HG03196 (cell line): ENCODE measurements around the gene YARS2.
"Not testable (repeated sequence)": the region's sequence is repeated elsewhere in the genome, so short reads cannot be mapped to it uniquely, and the experiment has no call there.

Experiments used
- ATAC-seq: cut with Tn5 transposase; IDR thresholded peaks from one replicate; pipeline ENCODE4 v1.9.1; 2021; ENCODE audit not compliant: unreplicated experiment

YARS2 gene

DNA sequence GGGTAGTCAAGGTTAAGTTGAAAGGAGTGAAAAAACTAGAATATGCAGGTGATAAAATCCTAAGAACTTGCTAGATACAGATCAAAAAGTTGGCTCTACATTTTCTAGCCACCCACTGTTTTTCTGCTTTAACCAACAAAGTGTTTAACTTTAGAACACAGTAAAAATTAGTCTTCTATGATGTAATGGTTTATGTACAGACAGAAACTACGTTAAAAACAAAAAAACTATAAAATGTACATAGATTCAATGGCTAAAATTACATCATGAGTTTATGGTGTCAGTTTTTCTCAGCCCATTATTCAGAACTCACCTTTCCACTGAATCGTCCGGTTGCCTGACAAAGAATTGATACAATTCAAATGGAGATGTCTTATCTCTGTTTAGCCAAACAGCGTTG lies 2.1 kb downstream of the YARS2 start:
- no peak for ATAC-seq

DNA sequence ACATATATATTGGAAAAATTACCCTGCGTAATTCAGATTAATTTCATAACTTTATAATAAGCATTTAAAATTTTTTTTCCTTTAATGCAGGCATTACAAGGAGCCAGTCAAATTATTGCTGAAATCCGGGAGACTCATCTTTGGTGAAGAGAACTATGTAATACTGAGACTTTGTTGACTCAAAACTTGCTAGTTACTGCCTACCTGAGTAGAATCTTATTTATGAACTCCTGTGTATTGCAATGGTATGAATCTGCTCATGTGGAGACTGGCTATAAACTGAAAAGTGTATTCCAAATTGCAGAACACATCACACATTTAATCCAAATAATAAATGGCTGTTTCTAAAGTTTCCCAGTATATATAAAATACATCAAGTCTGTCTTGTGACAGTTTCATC lies 12.4 kb downstream of the YARS2 start:
- ATAC-seq = no peak

DNA sequence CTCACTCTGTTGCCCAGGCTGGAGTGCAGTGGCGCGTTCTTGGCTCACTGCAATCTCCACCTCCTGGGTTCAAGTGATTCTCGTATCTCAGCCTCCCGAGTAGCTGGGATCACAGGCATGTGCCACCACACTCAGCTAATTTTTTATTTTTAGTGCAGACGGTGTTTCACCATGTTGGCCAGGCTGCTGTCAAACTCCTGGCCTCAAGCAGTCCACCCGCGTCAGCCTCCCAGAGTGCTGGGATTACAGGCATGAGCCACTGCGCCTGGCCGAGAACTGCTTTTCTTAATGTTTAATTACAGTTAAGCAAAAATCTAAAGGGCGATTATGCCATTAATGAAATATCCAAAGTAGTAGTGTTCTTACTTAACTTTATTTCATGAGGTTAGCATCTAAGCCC lies 13.6 kb downstream of the YARS2 start:
- no peak for ATAC-seq

DNA sequence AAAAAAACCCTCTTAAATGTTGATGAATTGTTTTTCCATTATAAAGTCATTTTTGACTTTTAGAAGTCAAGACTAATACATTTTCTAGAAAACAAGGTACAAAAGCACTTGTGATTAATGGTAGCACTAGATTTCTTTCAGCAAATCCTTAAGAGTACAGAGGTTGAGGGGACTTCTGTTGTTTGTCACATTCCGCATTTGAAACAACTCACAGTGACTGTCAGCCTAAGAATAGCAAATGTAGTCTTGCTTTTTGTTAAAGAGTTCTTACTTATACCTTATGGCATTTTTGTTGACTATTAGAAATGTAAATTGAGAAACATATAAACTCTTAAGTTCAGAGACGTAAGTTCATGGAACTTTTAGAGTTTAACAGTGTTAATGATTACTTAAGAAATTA lies 16.4 kb downstream of the YARS2 start:
- no peak for ATAC-seq

DNA sequence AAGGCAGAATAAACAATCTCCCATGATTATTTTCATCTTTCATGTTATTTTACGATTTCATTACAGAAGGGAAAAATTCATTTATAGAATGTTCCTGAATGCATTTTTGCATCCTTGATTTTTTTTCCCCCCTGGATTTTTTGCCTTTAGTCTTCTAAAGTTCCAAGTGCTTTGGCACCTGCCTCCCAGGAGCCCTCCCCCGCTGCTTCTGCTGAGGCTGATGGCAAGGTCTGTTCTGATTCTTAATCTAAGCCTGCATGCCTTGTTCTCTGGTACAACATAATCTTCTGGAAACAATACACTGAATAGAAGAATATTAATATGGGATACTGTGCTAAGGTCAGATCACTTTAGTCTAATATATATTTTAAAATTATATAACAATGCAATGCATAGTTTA lies 18.0 kb downstream of the YARS2 start:
- ATAC-seq = no peak

DNA sequence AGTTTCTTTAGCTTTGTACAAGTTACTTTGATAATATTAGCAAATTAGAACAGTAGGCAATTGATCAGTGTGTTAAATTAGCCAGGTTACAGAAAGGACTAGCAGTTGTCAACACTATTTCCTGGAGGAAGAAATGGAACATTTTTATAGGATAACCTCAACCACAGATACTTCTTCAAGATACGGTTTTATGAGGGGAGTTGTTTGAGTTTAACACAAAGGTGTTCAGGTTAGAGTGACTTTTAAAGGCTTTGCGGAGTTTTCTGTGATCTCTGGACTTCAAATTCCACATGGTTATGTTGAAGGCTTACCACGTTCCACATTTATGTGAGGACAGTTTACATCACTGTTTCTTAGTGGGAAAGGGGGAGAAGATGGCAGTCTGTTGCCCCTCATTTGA lies 19.3 kb downstream of the YARS2 start:
- no peak for ATAC-seq

DNA sequence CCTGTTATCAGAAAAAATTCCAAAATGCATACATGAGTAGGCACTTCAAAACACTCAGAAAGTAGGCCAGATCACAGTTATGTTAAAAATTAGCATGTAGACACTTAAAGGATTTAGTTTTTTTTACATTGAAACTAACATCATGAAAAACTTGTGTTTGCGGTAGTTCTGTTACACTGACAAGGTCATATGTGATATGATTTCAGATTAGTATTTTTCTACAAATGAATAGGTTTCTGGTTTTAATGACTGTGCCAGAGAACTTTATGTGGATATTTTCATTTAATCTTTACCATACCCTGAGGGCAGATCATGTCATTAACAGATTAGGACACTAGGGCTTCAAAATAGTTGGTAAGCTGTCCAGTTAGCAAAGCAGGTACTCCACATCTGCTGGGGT lies 20.7 kb downstream of the YARS2 start:
- ATAC-seq = no peak

DNA sequence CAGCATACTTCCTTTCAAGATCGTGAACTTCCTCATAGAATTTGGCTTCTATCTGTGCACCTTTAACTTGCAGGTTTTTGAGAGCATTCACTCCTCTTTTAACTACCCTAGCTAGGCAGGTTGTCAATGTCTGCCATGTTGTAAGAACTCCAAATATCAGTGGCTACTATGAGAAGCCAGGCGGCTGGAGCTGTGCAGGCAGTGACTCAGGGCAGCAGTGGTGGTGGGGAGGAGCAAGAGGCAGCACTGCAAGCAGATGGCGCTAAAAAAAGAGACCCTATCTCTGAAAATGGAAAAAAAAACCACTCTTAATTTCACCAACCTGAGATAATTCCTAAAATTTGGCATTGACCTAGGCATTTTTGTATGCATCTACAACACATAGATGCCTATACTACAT lies 28.5 kb downstream of the YARS2 start:
- no peak for ATAC-seq

DNA sequence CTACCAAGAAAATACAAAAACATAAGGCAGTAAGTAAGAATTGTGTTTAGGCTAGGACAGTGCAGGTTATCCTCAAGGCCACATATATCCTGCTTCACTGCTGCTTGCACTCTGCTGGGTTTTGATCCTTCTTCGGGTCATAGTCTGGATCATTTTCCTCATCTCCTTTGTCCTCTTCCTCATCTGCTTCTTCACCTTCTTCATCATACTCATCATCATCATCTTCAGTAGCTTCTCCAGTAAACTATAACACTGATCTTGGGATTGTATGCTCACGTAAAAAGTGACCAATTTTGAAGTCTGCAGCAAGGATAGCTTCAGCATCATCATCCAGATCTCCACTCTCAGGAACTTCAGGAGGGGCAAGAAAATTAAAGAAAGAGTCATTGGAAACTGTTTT lies 29.4 kb downstream of the YARS2 start:
- no peak for ATAC-seq

DNA sequence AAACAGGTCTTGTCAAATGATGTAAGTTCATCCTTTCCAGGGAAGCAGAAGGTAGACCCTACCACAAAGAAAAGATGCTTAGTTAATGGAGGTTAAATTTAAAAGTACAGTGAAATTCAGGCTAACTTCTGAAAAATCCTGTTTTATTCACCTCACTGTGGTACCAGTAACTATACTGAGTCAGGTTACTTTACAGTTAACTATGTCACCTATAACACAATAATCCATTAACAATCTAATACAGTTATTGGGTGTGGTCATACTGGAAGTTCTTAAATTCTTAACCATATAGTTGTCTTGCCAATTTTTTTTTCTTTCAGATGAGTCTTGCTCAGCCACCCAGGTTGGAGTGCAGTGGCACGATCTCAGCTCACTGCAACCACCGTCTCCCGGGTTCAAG lies 30.4 kb downstream of the YARS2 start:
- not testable (repeated sequence) for ATAC-seq

DNA sequence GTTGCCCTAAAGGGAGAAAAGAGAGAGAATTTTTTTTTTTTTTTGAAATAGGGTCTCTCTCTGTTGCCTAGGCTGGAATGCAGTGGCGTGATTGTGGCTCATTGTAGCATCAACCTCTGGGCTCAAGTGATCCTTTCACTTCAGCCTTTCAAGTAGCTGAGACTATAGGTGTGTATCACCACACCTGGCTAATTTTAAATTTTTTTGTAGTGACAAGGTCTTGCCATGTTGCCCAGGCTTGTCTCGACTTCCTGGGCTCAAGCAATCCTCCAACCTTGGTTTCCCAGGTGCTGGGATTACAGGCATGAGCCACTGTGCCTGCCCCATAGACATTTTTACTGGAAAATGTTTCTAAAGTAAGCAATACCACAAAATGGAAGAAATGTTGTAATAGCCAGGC lies 36.8 kb downstream of the YARS2 start:
- no peak for ATAC-seq

DNA sequence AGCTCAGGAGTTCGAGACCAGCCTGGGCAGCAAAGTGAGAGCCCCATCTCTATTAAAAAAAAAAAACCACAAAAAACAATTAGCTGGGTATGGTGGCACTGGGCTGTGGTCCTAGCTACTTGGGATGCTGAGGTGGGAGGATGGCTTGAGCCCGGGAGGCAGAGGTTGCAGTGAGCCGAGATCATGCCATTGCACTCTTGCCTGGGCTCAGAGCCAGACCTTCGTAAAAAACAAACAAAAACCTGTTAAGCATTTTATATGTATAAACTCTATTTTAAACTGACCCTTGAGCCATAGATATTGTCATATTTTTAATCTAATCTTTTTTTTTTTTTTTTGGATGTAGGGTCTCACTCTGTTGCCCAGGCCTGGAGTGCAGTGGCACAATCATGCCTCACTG lies 40.9 kb downstream of the YARS2 start:
- no peak for ATAC-seq

DNA sequence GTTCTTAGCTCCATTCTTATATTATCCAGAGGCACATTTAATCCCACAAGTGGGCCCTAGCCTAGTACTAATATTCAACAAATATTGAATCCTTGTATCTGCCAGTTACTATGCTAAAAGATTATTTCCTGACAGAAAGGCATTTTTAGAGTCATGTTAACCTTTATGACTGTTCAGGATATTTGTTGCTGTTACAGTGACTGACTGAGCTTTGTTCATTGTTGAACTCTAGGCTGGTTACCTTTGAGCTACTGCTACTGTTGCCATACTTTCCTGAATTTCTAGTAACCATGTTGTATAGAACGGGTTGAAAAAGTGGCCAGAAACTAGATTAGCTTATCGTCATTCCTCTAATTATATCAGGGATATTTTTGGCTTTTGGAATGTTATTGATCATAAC lies 46.8 kb downstream of the YARS2 start:
- no peak for ATAC-seq

DNA sequence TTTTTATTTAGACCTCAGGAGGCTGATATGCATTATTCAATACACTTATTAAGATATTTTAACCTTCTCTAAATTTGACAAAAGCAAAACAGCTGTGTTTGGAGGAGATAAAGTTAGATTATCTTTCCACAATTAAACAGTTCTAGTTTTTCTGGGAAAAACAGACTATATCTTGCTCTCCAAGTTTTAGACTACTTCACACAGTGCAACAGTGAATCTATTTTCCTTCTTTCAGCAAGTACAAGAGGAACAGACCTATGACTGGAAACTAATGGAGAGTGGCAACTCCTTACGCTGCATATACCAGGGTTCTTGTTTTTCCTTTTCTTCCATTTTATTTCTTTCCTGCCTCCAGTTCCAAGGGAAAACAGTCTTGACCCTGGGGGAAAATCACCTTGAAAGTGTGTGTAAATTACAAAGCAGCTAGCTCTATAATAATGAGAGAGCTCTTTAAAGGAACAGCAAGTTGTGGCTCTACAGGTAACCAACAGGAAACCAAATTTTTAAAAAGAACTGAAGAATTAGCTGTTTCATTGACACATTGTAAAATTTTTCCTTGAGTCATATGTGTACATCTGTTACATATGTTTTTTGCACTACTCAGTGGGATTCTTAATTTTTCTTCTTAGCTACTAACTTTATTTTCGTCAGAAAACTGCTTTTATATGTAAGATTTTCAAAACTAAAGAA lies 49.2 kb downstream of the YARS2 start:
- ATAC-seq = no peak

DNA sequence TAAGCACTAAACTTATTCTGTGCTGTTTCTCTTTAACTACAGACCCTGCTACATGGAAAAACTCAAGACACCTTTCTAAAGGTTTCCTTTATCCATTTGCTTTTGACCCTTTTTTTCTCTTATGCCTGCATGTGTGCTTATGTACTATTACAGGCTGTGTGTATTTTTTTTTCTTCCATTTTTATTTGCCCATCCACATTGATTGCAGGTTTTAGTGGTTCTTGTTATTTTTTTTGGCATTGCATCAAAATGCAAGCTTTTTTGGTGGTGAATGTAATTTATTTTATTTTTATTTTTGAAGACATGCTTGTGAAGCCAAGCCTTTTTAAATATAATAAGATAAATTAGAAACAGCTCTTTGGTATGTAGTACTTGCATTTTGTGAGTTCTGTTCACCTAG lies 49.9 kb downstream of the YARS2 start:
- no peak for ATAC-seq

DNA sequence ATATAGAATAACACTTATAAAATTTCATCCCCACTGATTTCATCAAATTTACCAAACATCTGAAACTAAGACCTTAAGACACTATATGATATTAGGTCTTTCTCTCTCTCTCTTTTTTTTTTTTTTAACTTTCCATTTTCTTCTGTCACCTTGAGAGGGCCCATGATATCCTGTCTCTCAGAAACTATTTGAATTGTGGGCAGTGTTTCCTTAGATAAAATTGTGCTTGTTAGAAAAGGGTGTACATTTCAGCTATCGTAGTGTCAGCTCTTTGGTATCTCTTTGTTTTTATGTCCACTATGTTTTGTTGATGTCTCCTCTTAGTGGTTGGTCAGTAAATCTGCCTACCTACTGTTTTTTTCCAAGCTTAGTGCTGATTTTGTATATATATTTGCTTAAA lies 52.8 kb downstream of the YARS2 start:
- no peak for ATAC-seq

DNA sequence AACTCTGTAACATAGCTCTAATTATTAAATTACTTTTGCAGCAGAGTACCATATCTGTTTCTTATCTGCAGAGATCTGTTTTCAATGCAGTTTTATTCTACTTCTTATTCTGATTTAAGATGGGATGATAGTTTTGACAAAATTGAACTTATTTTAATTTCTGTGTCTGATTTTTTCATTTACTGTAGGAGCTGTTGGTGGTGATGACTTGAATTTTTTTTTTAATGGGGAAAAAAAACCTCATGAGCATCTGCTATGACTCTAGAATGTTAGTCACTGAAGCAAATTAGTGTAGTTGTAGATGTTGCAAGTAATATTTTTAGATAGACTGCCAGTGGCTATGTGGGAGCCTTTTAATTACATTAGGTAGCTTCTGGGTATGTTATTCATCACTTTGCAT lies 53.2 kb downstream of the YARS2 start:
- no peak for ATAC-seq

DNA sequence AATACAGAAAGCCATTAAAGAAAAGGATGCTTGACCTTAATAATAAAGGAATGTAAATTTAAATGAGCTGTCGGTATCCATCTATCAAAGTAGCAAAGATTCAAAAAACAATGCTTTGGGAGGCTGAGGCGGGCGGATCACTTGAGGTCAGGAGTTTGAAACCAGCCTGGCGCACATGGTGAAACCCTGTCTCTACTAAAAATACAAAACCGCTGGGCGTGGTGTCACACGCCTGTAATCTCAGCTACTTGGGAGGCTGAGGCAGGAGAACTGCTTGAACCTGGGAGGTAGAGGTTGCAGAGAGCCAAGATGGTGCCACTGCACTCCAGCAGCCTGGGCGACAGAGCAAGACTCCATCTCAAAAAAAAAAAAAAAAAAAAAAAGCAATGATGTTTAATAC lies 56.3 kb downstream of the YARS2 start:
- not testable (repeated sequence) for ATAC-seq

DNA sequence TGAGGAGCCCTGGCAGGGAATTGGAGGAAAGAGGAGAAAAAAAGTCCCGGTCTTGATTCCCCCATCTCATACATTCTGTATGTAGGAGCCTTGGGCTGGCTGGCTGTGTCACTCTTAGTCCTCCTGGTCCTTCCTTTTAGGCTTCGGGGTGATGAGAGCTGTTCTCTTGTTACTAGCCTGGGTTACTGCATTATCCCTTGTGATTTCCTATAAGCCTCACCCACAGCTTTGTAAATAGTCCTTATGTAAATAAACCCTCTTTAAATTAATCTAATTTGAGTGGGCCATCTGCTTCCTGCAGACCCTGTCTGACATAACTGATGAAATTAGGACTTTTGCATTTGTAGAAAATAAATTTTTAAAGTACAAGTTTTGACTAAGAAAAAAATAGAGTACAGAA lies 57.4 kb downstream of the YARS2 start:
- ATAC-seq = no peak

DNA sequence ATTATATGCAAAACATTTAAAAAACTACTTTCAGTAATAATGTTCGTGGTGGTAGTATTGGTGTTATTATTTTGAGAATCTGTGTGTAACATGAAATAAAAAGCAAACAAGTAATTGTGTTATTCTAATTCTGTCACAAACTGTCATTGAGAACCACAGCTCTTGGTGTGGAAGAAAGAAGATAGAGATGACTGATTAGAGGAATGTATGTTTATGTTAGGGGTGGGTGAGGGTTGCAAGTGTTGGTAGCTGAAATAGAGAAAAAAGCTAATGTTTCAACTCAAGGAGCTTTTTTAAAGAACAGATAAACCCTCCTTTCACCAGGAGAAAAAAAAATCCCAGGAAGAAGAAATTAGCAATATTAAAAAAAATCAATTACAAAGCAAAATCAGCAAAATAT lies 58.3 kb downstream of the YARS2 start:
- ATAC-seq = no peak
